Inferior parietal cortex (tissue), 1 donor: Measurements from ENCODE around the gene SLX9.

Experiments used
- DNase-seq: peaks from one replicate; pipeline ENCODE4 v3.0.0-alpha.2; 2016; ENCODE audit errors: extremely low spot score

SLX9 gene

DNA sequence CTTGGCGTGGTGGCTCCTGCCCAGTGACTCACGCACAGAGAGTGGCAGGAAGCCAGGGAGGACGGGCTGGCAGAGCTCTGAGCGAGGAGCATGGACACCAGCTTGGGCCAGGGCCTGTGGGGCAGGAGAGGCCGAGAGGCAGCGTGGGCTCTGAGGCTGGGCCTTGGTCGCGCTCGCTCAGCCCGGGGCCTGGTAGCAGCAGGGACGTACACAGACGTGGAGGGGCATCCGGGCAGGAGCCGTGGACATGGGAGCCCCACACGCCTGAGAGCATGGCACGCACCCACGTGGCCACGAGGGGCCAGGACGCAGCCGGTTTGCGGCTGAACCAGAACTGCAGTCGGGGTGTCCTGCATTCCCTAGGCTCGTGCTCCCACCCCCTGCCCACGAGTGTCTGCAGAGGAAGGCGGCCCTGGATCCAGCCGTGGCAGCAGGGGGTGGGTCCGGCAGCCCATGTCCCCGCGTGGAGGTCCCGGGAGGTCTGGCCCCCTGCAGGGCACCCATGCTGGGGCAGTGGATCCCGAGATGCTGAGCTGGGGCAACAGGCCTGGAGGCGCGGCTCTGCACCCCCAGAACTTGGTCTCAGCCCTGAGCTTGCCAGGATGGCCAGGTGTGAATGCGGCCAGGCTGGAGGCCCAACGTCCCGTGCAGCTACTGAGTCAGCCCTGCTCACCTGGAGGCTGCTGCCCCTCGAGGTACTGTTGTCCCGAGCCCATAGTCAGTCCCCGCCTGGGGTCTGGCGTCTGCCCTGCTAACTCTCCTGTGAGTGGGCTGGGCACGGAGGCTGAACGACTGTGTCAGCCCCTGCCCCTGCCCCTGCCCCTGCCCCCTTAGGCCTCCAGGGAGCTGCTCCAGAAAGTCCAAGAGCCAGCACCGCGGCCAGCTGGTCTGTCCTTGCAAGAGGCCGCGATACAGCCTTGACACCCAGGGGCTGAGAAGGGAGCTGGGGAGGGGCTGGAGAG, 61.6 kb downstream of the SLX9 start:
- no peak for DNase-seq

DNA sequence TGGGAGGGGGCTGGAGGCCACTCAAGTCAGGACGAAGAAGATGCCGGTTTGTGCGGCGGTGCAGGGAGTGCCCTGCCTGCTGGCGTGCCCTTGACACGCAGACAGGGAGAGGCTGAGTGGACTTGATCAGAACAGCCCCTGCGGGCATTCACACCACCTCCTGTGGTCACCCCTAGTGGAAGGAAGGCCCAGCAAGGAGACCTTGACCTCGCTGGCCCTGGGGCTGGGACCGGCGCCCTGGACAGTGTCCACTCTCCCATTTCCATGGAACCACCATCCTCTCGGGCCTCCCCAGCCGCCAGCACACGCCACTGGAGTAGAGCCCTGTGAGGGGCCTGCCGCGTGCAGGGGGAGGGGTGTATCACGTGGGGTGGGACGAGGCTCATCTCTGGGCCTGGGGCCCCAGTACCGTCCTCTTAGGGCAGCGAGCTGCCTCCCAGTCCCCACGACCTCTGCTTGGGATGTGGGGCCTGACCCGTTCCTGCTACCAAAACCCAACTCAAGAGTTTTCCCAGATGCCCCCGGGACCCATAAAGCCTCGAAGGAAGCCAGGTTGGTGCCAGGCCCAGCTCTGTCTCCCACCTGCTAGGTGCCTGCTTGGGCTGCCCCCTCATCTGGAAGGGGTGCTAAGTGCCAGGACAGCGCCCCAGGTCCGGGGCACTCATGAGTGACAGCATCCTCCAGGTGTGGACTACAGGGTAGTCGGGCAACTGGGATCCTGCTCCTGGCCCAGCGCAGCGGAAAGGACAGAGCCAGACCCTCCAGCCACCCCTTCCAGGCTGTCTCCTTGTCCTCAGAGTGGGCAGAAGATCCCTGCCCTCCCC, 62.8 kb downstream of the SLX9 start:
- DNase-seq: no peak

DNA sequence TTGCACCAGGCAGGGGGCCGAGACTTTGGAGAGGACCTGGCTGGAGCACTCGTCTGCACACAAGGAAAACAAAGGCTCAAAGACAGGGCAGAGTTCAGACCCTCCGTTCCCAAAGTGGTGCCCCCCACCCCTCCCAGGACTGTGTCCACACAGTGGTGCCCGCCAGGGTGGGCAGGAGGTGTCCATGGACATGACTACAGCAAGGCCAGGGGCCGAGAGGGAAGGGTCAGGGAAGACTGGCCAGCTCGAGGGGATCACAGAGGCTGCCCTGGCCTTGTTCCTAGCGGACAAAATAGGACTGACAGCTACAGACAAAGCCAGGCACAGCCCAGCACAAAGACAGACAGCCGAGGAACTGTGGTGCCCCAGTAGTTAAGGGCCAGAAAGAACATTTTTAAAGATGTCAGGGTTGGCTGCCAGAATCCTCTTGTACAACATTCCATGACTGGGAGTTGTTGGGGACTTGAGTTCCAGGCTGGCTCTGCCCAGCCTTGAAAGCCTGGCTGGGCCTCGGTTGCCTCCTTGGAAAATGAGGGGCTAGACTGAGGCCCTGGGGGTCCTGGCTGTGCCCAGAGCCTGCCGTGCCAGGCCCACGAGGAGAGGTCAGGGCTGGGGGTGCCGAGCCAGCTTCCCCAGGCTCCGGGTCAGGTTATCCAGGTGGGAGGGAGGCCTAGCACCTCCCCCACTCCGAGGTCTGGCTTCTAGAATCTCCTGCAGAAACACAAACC, 63.7 kb downstream of the SLX9 start:
- no peak for DNase-seq

DNA sequence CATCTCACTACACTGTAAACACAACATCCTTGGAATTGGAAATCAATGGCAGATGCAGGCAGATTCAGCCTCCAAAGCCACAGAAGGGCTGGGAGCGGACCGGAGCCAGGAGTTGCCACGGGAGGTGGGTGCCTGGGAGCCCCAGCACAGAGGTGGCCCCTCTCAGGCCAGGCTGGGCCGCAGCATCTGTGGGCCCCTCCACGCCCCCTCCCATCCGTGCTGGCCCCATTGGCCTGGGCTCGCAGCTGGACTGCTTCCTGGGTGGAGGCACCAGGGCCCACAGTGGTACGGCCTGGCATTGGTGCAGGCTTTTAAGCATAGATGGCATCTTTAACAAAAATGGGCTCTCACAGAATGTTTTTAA, 64.2 kb downstream of the SLX9 start:
- DNase-seq: no peak

DNA sequence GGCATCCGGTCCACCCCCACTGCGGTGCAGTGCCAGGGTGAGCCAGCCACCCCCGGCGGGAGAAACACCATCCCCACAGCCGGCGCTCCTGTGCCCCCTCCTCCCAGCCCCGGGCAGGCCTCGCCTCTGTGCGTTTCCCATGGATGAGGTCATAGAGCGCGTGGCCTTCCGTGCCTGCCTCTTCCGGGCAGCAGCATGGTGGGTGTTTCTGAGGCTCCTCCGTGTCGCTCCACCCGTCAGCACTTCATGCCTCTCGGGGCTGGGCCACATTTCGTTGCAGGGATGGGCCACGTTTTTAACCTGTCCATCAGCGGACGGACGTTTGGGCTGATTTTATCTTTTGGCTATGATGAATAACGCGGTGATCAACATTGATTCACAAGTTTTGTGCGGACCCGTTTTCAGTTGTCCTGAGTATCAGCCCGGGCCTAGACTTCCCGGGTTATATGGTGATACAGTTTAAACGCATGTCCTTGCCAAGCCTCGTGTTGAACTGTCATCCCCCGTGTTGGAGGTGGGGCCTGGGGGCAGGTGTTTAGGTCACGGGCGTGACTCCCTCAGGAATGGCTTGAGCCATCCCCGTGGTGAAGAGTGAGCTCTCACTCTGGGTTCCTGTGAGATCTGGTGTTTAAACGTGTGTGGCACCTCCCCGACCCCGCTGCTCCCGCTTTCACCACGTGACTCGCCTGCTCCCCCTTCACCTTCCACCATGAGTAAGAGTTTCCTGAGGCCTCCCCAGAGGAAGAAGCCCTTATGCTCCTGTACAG, 64.8 kb downstream of the SLX9 start:
- no peak for DNase-seq

DNA sequence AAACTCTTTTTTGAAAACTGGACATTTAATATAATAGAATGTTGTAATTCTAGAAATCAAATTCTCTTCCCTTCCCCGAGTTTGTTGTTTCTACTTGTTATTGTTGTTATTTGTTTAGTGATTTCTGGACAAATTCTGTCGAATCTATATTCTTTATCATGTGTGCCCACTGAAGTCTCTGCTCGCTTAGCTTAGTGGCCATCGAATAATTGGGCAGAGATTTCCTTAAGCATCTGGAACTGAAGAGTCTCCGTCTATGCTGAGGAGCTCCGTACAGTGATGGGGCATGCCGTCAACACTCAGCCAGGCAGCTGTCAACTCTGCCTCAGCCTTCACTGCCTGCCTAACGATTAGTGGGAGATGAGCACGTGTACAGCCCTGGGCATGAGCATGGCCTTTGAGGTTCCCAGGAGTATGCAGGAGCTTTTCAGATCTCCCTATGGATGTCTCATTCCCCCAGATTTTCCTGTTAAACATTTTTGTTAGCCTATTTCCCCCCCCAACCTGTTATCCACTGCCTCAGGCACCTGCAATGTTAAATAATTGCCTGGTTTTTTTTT, 66.8 kb downstream of the SLX9 start:
- no peak for DNase-seq

DNA sequence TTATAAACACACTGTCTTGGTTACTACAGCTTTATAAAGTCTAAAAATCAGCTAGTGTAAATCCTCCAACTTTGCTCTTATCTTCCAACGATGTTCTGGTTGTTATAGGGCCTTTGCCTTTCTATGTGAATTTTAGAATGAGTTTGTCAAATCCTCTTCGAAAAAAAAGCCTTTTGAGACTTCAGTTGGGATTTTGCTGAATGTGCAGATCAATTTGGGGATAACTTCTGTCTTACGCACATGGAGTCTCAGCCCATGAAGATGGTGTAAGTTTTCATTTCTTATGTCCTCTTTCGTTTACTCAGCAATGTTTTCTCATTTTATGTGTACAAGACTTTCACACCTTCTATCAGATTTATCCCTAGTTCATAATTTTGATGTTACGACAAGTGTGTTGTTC, 69.8 kb downstream of the SLX9 start:
- DNase-seq: no peak

DNA sequence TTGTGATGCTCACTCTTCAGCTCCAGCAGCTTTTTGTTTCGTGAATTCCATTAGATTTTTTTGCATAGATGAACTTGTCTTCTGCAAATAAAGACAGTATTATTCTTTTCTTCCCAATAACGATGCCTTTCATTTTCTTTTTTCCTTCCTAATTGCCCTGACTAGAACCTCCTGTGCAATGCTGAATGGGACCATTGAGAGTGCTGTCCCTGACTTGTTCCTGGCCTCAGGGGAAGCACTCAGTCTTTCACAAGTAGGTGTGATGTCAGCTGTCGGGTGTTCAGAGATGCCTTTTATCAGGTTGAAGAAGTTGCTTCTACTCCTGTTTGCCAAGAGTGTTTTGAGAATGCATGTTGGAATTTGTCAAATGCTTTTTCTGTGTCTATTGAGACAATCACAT, 70.3 kb downstream of the SLX9 start:
- no peak for DNase-seq

DNA sequence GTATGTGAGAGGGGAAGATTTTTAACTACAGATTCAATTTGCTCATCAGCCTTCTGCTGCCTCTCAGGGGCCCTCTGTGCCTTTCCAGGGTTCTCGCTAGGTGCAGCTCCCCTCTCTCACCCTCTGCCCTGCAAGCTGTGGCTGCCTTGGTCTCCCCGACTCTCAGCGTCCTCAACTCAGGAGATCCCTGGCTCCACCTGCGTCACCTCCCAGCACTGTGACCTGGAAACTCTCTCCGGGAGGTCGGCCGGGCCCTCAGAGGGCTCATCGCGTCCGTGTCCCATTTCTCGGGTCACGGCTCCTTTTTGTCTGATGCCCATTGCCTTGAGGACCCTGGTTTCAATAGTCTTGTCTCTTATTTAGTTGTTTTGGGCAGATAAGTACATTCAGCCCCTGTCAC, 71.0 kb downstream of the SLX9 start:
- no peak for DNase-seq

DNA sequence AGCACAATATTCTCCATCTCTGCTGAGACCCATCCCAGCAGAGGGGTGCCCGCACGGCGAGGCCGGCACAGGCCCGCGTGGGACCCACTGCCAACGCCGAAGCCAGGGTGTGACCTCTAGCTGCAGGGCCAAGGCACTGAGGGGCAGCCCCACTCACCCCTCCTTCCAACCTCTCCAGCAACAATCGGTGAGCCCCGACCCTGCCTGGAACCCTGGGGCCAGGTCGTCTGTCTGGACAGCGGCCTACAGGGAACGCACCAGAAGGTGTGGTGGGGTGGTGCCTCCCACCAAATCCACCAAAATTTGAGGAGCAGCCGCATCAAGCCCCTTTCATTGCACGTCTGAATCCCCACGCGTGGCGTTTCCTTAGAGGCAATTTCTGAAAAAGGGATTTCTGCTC, 71.6 kb downstream of the SLX9 start:
- no peak for DNase-seq

DNA sequence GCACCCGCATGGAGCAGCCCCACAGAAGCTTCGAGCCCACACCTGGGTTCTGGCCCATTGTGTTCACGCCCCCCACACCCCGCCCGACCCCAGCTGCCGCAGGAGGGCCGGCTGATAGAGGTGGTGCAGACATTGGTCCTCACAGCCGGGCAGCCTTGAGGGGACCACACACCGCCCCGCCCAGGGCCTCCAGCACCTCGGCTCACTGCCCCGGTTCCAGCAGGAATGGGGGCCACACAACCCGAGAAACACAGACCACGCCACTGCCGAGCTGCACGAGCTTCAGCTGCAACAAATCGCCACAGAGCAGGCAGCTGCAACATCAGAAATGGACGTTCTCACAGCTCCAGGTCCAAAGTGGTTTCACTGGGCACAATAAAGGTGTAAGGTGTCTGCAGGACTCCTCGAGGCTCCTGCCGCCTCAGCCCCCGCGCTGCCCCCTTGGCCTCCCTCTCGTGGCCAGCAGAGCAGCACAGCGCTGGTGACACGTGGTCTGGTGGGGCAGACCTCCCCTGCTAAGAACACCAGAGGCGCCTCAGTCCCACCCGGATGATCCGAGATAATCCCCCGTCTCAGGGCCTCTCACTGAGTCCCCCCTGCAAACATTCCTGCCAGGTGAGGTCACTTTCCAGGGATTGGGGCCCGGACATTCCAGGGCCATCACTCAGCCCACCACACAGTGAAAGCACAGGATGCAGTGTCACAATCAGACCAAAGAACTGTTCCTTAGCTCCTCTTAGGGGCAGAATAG, 72.3 kb downstream of the SLX9 start:
- DNase-seq: no peak

DNA sequence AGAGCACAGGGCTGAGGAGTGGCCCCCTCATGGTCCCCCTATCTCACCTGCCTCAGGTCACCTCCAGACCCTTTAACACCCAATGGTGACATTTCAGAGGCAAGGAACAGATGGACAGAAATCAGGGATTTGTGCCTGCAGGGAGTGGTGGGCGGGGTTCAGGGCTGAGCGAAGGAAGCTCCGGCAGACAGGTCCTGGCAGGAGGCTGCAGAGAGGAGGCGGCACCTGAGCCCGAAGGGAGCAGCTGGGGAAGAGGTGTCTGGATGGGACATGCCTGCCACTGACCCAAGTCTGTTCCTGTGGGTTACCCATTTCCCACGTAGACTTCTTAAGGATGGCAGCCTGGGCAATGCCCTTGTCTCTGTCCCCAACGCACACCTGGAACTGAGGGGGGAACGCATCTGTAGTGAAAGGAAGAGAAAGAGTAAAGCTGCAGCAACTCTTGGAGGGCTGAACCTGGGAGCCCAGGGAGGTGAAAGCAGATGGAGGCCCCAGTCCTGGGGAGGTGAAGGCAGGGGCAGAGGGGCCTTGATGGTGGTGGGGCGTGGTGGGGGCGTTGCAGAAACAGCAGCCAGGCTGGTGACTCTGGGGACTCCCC, 72.9 kb downstream of the SLX9 start:
- DNase-seq: no peak

DNA sequence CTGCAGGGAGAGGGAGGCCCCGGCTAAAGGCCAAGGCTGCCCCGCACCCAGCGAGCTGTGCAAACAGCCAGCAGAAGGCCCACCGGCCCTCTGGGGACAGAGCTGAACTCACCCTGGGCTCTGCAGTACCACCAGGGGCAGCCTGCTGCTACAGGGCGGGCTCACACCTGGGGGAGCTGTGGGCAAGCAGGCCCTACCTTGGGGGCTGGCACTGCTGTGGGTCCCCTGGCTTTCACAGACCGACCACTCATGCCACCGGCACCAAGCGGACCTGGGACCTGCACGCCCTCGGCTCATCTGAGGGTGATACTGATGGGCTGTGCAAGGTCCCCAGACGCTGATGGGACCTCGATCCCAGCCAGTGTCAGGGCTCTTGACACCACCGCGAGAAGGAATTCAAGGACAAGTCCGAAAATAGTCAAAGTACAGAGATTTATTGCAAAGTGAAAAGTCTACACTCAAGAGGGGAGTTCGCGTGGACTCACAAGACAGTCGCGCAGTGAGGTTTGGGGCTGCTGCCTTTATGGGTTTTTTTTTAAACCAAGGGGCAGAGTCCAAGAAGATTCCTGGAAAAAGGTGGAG, 73.5 kb downstream of the SLX9 start:
- DNase-seq: no peak

DNA sequence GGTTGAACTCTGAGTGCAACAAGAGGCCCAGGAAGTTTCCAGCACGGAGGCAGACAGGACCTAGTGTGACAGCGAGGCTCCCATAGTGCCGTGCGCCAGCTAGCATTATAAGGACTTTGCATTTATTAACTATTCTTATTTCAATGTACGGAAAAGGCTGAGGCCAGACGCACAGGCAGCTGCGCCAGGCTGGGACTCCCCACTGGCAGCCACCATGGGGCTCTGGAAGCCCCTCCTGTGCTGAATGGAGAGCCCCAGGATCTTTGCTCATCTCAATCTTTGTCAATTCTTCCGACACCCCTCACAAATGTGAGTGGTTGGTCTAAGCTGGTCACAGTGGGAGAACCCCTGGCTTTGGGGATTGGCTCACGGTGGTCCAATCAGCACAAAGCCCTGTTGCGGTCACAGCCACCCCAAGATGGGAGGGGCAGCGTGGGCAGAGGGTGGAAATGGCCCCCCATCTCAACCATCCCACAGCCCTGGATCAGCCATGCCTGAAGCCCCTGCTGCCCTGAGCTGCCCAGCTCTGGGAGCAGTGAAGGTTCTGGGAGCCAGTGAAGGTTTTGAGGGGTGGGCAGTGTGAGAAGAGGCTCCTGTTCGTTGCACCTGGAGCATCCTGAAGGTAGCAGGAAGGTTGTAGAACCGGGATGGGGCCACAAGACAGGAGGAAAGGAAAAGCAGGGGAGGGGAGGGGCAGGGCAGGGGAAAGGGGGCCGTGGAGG, 75.1 kb downstream of the SLX9 start:
- no peak for DNase-seq

DNA sequence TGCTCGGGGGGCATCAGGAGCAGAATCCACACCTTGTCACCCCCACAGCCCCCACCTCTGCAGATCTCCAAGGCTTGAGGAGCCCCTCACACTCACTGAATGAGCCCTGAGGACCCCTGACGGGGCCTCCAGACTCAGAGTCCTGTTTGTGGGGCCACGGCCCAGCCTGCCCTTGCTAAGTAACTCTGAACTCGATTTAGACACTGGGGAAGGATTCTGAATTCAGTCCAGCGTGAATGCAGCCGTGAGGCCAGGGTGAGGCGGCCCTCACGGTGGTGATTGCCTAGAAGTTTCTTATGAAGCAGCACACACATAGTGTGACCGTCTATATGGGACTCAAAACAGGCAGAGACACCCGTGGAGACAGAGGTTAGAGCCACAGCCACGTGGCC, 75.6 kb downstream of the SLX9 start:
- no peak for DNase-seq

DNA sequence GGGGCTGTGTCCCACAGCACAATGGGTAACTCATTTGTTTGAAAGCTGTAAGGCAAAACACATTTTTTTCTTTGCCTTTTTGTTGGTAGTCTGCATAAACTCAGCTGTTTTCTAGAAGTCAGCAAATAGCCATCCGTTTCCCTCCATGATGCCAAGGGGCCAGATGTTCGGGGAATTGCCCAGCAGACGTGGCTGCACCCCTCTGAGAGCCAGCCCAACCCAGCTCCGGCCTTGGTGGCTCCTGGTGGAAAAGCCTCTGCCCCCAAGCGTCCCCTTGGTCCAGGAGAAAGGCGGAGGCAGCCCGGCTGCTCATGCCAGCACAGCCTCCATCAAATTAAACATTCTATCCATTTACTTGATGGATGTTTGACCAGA, 76.2 kb downstream of the SLX9 start:
- no peak for DNase-seq

DNA sequence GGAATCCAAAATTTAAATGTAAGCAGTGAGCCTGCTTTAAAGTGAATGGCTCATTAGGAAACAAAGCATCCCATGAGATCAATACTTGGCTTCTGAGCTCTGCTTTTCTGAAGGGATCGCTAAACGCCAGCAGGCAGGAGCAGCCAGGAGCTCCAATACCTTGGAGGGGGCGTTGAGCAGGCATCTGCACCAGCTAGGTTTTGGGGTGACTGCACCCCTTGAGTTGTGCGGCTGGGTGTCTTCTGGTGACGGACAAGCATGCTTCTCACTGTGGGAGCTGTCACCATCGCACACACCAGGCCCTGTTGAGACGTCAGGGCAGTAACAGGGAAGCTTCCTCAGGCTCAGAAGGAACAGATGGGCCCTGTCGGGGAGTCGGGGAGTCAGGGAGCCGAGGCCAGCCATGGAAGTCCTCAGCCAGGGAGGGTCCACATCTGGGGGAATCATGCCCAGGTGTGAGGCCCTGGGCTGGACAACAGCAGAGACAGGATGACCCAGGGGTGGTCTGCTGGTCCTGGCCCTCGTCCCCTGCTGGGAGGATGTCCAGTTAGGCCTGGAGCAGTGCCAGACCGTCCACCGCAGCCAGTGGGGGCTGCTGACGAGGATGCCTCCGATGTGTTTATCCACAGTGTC, 76.7 kb downstream of the SLX9 start:
- DNase-seq: no peak
